GM19395 (cell line): ENCODE results near the gene EXOC2.
A peak's percentile ranks its signal among the peaks of the same experiment; 100 is the strongest.

ENCODE experiments used
- ATAC-seq: cut with Tn5 transposase; IDR thresholded peaks from one replicate; pipeline ENCODE4 v1.9.1; 2021; ENCODE audit warnings: mild to moderate bottlenecking, moderate library complexity; ENCODE audit not compliant: unreplicated experiment

EXOC2 gene

DNA sequence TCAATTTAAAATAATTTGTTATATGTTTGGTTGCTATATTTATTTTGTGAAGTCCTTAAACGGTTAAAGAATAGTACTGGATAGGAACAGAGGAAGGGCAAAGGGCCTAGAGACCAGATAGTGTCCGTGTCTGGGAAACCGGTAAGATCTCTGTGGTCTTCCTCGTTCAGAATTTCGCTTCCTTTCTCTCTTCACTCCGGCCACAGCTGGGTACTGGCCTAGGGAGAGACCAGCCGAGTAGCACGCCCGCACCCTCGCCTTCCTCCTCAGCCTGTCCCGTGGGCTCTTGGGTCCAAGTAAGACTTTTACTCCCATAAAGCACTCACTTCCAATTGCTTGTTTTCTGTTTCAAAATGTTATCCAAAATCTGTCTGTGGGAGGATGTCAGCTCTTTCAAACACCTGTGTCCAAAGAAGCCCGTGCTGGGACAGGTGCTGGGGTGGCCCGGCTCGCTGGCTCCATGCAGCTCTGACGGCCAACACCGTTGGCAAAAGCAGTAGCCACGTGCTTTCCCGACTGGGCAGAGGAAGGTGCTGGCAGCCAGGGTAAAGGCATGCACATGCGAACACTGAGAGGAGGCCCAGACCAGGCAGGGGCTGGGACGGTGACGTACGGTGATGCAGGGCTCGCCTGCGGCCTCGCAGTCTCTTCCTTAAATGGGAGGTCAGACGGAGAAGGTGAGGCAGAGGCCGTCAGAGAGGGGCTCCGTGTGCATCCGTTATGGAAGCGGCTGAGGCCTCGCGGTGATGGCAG, 189.2 kb downstream of the EXOC2 start:
- ATAC-seq = no peak

DNA sequence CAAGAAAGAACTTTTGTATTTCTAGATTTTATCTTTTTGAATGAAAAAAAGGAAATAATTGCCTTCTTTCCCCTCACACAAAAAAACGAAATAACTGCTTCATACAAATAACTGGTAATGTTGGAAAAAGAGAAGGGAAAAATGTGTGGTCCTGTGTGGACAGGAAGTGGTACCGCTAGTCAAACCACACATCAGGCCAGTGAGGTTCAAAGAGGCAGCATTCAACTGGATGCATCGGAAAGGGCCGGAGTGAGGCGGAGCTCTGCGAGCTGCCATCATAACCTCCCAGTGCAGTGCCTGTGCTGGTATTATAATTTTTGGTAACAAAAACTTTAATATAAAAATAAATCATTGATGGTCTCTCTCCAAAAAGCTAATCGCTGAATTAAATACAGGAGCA, 190.2 kb downstream of the EXOC2 start:
- ATAC-seq = no peak

DNA sequence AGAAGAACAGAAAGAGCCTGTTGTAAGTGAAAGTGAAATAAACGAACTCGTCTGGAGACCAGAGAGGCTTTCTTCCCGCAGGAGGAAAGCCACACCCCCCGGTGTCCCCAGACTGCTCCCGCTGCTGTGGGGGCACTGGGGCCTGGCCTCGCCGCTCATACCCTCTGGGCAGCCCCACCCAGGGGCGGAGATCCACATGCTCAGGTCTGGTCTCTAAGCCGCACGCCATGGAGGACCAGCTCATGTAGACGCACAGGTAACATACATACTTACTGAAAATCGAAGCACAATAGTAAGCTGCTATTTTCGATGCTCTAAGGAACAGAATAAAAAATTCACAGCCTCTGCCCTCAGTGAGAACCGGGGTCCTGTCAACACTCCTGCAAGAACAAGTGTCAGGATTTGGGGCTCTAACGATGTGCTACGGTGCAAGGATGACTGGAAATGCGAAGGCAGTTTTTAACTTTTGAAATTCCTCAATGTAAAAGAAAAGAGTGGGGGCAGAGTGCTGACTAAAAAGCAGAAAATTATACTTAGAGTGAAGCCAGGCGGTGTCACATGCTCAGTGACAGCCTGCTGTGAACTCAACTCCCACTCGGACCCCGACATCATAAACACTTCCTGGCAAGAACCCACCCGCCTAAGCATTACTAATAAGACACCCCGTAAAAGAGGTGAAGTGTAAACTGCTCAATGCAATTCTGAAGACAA, 190.9 kb downstream of the EXOC2 start:
- ATAC-seq = no peak

DNA sequence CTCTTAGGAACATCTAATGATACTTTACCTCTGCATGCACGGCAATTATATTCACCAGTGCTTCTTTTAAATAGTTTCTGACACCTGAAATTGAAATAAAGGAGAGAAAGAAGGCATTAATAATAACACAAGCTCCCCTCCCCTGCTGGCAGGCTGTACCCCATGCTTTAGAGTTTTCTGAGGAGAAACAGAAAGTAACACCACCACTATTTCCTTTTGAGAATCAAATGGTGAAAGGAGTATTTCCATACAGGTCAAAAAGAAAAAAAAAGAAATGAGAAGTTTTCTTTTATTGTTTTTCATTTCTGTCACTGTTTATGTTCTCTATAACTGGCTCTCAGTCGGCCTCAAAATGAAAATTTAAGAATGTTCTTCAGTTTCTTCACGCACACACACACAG, 193.3 kb downstream of the EXOC2 start:
- ATAC-seq = no peak

DNA sequence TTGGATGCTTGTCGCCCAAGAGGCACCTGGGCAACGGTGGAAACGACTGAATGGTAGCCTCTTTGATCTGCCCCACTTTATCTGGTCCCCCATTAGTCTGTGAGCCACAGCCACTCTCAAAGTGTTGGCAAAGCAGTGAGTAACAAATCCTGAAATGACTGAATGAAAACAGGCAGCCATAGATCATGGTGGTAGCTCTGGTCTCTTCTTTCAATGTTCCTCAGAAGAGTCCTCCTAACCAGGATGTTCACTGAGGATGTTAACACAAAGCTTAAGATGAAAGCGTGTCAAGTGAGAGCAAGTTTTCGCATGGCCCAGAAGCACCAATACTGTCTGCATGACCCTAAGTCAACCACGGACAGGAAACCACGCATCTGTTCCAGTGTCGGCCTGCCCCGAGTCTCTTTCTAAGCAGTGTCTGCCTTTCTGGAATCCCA, 194.1 kb downstream of the EXOC2 start:
- peak; percentile 71 for ATAC-seq

DNA sequence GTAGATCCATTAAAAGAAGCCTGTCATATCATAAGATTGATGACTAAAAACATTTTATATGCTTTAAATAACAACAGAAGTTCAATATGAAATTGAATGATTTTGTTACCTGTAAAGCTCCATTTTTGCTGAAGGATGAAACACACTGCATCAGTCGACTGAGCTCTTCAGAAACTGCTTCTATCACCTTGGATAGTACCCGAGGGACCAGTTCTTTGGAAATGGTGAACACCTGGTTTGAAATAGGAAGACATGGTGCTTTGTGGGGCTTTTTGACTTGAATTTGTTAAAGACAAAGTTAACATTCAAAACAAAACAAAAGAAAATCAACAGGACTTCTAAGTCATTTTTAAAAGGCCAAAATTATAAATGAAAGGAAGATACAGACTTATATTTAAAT, 195.7 kb downstream of the EXOC2 start:
- no peak for ATAC-seq

DNA sequence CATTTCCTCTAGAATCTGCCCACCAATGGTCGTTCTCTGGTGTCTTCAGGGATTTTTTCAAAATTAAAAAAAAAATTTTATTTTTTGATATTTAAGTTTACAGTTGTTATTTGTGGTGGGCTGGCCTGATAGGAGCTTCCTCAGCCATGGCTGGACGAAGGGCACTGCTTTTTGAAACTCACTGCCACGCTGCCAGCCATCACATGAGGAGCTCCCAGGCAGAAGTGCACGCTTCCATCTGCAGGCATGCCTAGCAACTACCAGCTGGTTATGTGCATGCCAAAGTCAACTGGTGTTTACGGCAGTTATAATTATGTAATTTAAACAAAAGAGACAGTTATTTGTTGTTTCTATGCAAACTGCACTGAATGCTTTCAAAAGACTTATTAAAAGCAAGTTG, 196.3 kb downstream of the EXOC2 start:
- ATAC-seq = no peak

DNA sequence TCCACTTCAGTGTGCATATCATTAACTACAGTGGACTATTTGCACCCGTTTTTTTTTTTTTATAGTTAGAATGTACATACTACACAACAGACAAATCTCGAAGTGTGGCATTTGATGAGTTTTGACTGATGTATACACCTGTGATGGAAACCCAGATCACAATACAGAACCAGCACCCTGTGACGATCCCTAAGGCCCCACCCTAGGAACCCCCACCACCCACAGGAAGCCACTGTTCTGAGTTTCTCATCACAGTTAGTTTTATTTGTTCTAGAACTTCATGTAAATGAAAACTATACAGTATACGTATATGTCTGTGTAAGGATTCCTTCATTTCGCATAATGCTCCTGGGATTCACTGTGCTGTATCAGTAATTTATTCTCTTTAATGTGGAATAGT, 198.5 kb downstream of the EXOC2 start:
- ATAC-seq = no peak

DNA sequence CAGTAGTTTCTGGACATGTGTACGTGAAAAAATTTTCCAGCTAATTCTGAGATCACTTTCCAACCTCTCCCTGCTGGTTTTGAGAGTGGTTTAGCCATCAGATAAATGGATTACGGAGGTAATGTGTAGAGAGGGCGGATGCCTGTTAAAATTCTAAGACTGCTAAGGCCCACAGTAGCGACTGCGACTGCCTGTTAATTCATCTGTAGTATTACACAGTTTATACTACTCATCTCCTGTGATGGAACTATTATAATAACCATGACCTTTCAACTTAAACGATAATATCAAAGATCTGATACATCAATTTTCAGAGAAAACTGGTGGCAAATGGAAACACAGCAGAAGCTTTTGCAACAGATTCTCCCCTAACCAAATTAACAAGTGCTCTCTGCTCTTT, 199.1 kb downstream of the EXOC2 start:
- ATAC-seq = no peak

DNA sequence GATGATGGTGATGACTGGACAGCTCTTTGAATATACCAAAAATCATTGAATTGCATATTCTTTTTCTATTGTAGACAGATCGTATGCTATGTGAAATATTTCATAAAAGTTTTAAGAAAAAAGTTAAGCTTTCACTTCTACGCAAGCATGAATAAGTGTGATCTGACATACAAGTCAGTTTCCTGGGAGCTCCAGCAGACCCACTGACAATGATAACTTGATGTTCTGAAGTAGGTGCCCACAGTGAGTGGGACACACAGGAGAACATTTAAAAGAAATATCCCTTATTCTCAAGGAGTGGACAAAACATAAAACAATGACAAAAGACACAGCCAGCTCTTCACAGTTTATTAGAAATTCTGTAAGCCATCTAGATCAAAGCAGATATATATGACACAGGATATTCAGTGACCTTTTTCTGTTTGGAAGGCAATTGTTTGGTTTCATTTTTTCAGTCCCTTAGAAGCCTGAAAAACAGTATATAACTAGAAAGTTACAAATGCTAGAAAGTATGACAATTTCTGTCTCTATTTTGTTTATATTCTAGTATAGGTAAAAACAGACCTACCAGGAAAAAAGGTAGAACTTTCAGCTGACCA, 200.0 kb downstream of the EXOC2 start:
- ATAC-seq = no peak

DNA sequence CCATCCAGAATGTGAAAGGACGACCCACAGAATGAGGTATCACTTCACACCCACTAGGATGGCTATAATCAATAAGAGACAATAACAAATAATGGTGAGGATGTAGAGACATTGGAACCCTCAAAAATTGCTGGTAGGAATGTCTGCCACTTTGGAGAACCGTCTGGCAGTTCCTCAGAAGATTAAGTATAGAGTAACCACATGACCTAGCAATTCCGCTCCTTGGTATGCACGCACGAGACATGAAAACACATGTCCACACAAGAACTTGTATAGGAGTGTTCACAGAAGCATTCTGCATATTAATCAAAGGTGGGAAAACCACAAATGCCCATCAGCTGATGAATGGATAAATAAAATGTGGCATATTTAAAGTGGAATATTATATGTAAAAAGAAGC, 200.8 kb downstream of the EXOC2 start:
- ATAC-seq = no peak

DNA sequence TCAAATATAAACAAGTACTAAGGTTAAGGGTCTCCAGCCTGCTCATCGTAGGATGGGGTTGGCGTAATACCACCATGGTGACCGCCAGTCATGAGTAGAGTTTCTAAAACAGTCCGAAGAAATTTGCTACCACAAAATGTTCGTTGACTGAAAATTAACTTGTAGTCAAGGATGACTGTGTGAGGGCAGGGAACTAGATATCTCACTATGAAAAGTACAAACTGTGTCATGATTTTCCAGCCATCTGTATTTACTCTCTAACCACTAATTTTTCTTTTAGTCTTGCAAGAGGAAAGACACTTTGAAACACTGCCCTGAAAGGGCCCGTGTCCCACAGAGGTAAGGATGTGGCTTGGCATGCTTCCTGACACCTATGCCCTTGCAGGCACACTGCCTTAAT, 201.7 kb downstream of the EXOC2 start:
- ATAC-seq = no peak

DNA sequence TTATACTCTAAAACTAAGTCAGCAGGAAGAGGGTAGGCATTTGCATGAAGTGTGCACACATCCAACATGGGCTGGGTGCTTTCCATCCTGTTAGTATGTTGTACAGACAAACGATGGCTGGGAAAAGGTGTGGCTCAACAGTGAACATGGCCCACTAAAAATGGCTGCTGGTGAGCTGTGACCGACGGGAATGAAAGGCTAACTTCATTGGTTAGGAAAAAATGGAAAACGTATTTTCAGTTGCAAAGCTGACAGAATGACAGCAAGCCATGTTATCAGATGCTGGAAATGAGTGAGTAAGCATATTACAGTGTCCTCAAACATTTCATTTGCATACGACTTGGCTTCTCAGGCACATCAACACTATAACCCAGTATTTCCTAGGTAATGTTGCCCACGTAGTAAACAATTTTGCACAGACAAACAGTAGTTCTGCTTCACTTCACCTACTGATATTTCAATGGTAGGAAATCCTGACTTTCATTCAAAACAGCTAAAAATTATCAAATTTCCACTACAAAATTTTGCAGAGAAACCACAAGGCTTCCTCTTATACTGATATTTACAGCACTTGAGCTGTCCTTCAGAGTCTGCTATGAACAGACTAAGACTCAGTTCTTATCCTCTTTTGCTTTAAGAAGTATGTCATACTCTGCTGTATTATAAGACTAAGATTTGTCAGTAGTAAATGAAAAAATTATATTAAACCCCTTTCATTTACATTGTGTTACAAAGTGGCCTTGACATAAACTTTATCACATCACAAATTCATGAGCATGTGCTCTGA, 202.5 kb downstream of the EXOC2 start:
- no peak for ATAC-seq

DNA sequence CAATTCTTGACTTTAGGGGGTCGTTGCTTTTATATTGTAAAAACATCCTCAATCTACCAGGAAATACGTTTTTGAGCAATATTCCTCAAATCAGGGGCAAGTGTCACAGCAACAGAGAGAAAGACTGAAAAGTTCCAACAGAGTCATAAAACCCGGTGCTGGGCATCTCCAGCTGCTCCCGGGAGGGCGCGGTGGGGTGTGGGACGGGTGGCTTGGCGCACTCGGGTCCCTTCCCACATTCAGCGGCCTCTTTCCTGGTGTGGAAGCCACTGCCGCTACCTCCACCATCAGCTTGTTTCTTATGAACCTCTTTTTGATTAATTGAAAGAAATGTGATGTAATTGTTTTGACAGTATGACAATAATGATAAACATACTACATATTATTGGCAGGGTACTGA, 203.2 kb downstream of the EXOC2 start:
- ATAC-seq = no peak

DNA sequence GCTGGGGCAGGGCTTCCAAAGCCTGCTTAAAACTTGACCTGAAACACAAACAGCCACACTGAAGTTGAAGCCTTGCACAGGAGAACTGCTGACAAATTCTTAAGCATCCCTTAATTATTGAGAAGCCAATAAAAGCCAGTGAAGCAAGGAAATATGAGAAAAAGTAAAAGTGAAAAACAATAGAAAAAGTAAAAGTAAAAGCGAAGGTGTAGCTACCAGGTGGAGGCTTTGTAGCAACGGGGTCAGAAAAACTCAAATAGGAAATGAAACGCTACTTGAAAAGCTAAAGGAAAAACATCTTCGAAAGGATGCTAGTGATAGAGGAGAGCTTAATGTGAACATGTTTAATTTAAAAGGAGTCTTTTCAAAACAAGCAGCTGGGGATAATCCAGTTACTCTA, 203.9 kb downstream of the EXOC2 start:
- ATAC-seq = no peak

DNA sequence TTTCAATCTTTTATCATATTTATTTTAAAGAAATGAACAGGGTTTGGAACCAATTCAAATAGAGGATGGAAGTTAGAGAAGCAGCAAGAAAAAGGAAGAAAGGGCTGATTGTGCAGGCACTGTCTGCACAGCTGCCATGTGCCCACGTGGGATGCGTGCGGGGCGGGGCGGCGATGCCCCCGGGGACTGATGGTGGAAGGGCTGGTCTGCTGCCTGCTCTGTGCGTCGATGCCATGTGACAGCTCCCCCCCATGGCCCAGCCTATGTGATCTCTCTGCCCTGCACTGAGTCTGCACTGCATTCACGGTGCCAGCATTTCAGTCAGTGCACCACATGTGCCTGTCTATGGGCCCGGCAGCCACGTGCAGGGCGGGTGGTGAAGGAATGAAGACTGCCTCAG, 205.0 kb downstream of the EXOC2 start:
- ATAC-seq = no peak

DNA sequence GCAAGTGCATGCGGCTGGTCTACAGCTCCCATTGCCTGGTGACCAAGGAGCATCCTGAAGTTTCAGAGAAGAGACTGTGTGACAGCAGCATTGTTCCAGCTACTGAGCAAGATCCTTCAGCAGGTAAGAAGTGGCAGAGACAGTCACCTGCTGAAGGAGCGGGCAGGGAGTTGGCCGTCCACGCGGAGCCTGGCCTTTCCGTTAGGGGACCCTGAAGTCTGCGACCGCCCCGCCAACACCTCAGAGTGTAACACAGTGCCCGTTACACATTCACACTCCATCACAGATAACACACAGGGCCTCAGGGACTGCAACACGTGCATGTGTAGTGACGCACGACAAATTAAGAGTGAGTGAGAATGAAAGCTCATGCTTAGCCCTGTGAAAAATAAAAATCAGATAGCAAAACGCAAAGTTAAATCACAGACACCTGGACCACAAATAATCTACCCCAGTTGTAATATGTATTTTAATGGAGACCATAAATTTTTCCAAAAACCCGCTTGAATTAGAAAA, 207.2 kb downstream of the EXOC2 start:
- ATAC-seq = no peak

DNA sequence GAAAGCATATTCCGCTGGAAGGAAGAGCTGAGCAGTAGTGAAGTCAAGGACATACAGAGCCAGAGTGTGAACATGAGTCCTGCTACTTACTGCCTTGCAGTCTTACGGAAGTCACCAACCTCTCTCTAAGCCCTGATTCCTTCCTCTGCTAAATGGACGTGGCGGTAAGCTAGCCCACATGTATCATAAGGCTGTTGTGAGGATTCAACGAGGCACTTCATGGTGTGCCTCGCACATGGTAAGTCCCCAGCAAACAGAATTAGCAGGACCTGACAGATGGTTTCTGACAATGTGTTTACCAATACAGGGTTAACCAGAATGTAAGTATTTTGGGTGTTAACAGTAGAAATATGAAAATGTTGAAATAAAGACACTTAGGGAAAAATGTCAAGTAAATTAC, 208.2 kb downstream of the EXOC2 start:
- ATAC-seq = no peak

DNA sequence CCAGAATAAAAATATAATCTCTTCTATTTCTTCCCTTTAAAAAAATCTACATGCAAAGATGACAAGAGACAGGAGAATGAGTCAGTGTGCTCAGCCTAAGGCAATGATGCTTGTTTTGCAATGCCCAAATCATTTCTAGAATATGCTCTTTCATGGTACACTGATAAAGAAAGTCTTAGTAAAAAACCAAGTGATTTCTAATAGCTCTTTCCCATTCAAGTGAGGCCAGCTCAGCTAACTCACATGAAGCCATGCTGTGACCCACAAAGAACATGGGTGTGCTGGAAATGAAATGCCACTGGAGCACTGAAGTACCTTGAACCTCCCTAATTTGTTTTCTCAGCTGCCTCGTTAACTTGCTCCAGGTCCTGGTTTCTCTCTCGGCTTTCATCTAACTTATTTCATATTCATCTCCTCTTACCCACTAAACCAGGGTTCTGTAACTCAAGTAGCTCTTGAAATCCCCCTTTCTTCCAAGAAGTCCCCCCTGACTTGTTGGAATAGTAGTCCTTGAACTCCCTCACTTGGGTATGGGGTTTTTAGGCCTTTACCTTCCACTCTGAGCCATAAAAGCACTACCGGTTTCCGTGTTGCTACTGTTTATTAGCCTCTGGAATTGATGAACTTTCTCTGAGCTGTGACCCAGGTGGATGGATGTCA, 208.7 kb downstream of the EXOC2 start:
- no peak for ATAC-seq

DNA sequence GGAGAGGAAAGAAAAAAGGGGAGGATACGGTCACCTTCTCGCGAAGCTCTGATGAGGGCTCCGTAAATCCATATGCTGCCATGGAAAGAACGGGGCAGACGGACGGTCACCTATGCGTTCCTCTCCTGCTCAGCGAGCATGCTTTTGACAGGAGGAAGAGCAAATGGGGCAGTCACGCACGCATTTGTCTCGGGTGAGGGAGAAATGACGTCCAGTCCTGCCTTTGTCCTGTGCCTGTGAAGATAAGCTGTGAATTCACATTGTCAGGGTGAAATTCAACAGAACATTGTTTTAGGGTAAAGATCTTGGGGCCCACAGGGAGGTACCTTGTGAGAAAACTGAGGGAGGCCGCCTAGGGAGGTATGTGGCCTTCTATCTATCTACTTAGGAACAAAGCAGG, 217.6 kb downstream of the EXOC2 start:
- ATAC-seq = no peak
